Endothelial cell of umbilical vein (primary cell): ENCODE results near the gene KRT12.

Source experiments
- CTCF ChIP-seq, 2 donors: IDR thresholded peaks; 1 replicate in 1 of 2; 2 replicates in 1 of 2; pipeline ENCODE4 v1.5.1; 2011; ENCODE audit warnings: low read length in 2 of 2, mild to moderate bottlenecking in 2 of 2, moderate library complexity in 2 of 2, control low read depth in 1 of 2, inconsistent platforms in 1 of 2, low read depth in 1 of 2; ENCODE audit not compliant: insufficient read depth in 1 of 2; ENCODE audit errors: extremely low read depth in 1 of 2
- EZH2 ChIP-seq: IDR thresholded peaks from 2 replicates; pipeline ENCODE4 v1.6.1; 2012; ENCODE audit warnings: borderline replicate concordance, low read depth, mild to moderate bottlenecking, moderate library complexity, low read length, inconsistent platforms; ENCODE audit not compliant: severe bottlenecking
- GATA2 ChIP-seq: IDR thresholded peaks from 2 replicates; pipeline ENCODE4 v1.7.0; 2011; ENCODE audit warnings: low read depth, mild to moderate bottlenecking, moderate library complexity, mixed read lengths, low read length; ENCODE audit not compliant: insufficient read length, insufficient read depth
- JUN ChIP-seq: IDR thresholded peaks from 2 replicates; pipeline ENCODE4 v1.6.1; 2011; ENCODE audit warnings: borderline replicate concordance, low read depth; ENCODE audit not compliant: insufficient read length, insufficient read depth
- MAX ChIP-seq: IDR thresholded peaks from 2 replicates; pipeline ENCODE4 v1.6.1; 2011; ENCODE audit not compliant: insufficient read depth, insufficient read length
- MYC ChIP-seq: IDR thresholded peaks from one replicate; pipeline ENCODE4 v1.6.1; 2011; ENCODE audit warnings: mild to moderate bottlenecking, low read depth, low read length
- POLR2A ChIP-seq: IDR thresholded peaks from 2 replicates; pipeline ENCODE4 v1.6.1; 2012; ENCODE audit warnings: low read depth, mild to moderate bottlenecking, control low read depth, low read length
- POLR2AphosphoS5 ChIP-seq: IDR thresholded peaks from 2 replicates; pipeline ENCODE4 v1.6.1; 2012; ENCODE audit warnings: low read depth, mild to moderate bottlenecking, control low read depth, low read length, moderate library complexity; ENCODE audit not compliant: insufficient read depth

DNA sequence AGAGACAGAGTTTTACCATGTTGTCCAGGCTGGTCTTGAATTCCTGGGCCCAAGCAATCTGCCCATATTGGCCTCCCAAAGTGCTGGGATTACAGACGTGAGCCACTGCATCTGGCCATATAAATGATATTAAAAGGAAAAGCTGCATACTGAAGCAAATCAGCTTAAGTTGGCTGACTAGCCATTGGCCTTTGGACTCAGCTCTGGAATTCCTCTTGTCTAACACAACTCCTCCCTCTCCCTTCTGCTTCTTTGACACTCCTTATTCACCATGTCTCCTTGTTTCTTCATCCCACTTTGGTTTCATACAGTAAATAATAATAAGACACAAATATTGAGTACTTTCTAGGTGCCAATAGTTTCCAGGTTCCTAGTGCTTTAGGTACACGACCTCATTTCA, 7.5 kb downstream of the KRT12 start:
- TF ChIP-seq EZH2 (no peak), CTCF (IDR thresholded peaks at IDR 0.05; ENCODE audit: extremely low read depth in 1 of 2, insufficient read depth in 1 of 2, low read depth in 1 of 2, low read length in 2 of 2) (no peak), MAX (no peak), POLR2AphosphoS5 (no peak), GATA2 (no peak), POLR2A (no peak), MYC (no peak), JUN (no peak)
